Activated CD4-positive, alpha-beta T cell treated with anti-CD3 and anti-CD28 coated beads, Interleukin-2, amount 10 ng/mL, durations not matched to agents 24 days and 14 days (primary cell): Measurements from ENCODE around the gene MZT2B. TPM values are rescaled to one million over a fixed set of nuclear protein-coding genes. Genes with fewer than 3 reads are reported as not detected.
"Not testable (repeated sequence)": the region's sequence is repeated elsewhere in the genome, so short reads cannot be mapped to it uniquely, and the experiment has no call there.

Source experiments
- DNase-seq: peaks from one replicate; pipeline ENCODE4 v3.0.0; 2022
- H3K27ac Mint-ChIP-seq: one replicate; pipeline ENCODE4 v1.8.0; 2022; ENCODE audit warnings: mild to moderate bottlenecking, mixed read lengths
- H3K27me3 Mint-ChIP-seq: one replicate; pipeline ENCODE4 v1.8.0; 2022; ENCODE audit warnings: mixed read lengths
- H3K36me3 Mint-ChIP-seq: one replicate; pipeline ENCODE4 v1.8.0; 2022; ENCODE audit warnings: low read depth, mild to moderate bottlenecking, mixed read lengths
- H3K4me1 Mint-ChIP-seq: one replicate; pipeline ENCODE4 v1.8.0; 2021; ENCODE audit warnings: mixed read lengths
- H3K4me3 Mint-ChIP-seq: one replicate; pipeline ENCODE4 v1.8.0; 2022; ENCODE audit warnings: mild to moderate bottlenecking, moderate library complexity, mixed read lengths
- H3K9me3 Mint-ChIP-seq: one replicate; pipeline ENCODE4 v1.8.0; 2021; ENCODE audit warnings: mixed read lengths
- intact Hi-C: fragments of 100-400 bp; cut with micrococcal nuclease; formaldehyde crosslinking; loops from one replicate; pipeline ENCODE4 v1.15.1; 2023
- total RNA-seq: library from RNA; stranded (reverse); gene quantifications from 2 replicates; pipeline ENCODE4 v1.2.3, GENCODE V29; 2022

Gene MZT2B
- total RNA-seq, 1 donor from 2014 or later: 329 TPM

DNA sequence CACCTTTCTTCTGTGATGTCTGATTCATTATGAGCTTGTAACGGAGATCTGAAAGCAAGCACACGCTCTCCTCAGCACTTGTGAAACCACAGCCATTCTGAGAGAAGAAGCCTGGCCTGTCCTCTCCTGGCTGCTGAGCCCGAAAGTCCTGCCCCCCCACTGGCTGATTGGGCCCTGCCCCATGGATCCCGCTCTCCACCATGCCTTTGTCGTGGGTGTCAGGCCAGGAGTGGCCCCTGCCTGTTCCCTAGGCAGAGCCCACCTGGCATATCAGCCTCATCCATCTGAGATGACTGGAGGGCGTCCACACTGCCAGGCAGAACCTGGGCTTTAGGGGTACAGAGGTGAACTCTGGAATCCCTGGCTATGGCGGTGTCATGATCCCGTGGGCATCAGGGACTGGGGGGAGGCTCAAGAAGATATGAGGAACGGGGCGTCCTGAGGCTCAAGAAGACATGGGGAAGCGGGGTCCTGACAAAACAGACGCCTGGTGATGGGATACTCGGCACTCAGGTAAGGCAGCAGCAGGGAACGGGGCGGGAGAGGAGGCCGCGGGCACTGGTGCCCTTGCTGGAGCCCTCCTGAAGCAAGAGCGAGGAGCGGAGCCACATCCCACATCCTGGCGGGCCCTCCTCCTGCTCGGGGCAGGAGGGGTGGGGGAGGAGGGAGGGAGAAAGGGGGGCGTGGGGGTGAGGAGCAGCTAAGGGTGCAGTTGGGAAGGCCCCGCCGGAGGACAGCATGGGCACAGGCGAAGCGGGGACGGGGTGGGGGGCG is 38.6 kb upstream of the MZT2B start:
- intact Hi-C loops, H3K9me3 Mint-ChIP-seq, H3K27ac Mint-ChIP-seq, H3K36me3 Mint-ChIP-seq: not testable (repeated sequence)
- Mint-ChIP-seq H3K4me1 (peaks cover 11% of the 10 kb centered on the region), H3K27me3 (peaks cover 16% of the 10 kb centered on the region), H3K4me3 (peak overlapping the region; percentile 83)
- peak; percentile 56 for DNase-seq

DNA sequence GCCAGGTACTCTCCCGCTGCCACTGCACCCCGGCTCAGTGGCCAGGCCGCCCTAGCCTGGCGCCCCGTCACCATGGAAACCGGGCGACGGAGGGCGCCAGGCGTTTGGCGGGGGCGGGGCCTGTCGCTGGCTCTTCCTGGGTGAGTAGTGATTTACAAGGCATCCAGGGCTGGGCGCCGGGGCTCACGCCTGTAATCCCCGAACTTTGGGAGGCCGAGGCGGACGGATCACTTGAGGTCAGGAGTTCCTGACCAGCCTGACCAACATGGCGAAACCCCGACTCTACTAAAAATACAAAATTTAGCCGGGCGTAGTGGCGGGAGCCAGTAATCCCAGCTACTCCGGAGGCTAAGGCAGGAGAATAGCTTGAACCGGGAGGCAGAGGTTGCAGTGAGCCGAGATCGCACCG is 37.1 kb upstream of the MZT2B start, which contains the start of gene CCDC74B:
Gene CCDC74B, minus strand, starts transcription at position 107 of the 409 bp plus-strand sequence. CDS start 116 bp downstream, outside the sequence.
- not testable (repeated sequence) for H3K36me3 Mint-ChIP-seq, H3K27ac Mint-ChIP-seq
- intact Hi-C loops: loop anchor here (1.0 kb wide), 1 partner anchor 36 kb away; the partner anchor contains the start of gene SMPD4

DNA sequence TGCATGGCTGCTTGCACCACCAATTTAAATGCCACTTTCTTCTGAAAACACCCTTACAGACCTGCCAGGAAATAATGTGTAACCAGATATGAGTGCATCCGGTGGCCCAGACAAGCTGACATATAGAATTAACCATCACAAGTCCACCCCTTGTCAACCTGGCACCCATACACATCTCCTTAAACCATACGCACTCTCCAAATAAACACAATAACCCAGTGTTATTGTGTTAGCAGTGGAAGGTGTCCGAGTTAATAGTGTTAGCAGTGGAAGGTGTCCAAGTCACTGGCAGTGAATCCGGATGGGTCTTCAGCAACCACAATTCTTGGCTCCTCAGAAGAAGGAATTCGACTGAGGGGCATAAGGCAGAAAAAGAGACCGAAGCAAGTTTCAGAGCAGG is 33.5 kb upstream of the MZT2B start:
- DNase-seq, H3K27me3 Mint-ChIP-seq, H3K27ac Mint-ChIP-seq, H3K9me3 Mint-ChIP-seq, H3K4me3 Mint-ChIP-seq, H3K4me1 Mint-ChIP-seq, intact Hi-C loops, H3K36me3 Mint-ChIP-seq: not testable (repeated sequence)

More for the DNA sequence above, 37.1 kb upstream of the MZT2B start, which contains the start of gene CCDC74B:
- peak within 1 kb of the TSS; percentile 83 for H3K4me3 Mint-ChIP-seq
- peak; percentile 88 for DNase-seq
- H3K27me3 Mint-ChIP-seq: peaks cover 16% of the 10 kb centered on the region
- H3K9me3 Mint-ChIP-seq: not testable (repeated sequence)
- peaks cover 14% of the 10 kb centered on the region for H3K4me1 Mint-ChIP-seq

DNA sequence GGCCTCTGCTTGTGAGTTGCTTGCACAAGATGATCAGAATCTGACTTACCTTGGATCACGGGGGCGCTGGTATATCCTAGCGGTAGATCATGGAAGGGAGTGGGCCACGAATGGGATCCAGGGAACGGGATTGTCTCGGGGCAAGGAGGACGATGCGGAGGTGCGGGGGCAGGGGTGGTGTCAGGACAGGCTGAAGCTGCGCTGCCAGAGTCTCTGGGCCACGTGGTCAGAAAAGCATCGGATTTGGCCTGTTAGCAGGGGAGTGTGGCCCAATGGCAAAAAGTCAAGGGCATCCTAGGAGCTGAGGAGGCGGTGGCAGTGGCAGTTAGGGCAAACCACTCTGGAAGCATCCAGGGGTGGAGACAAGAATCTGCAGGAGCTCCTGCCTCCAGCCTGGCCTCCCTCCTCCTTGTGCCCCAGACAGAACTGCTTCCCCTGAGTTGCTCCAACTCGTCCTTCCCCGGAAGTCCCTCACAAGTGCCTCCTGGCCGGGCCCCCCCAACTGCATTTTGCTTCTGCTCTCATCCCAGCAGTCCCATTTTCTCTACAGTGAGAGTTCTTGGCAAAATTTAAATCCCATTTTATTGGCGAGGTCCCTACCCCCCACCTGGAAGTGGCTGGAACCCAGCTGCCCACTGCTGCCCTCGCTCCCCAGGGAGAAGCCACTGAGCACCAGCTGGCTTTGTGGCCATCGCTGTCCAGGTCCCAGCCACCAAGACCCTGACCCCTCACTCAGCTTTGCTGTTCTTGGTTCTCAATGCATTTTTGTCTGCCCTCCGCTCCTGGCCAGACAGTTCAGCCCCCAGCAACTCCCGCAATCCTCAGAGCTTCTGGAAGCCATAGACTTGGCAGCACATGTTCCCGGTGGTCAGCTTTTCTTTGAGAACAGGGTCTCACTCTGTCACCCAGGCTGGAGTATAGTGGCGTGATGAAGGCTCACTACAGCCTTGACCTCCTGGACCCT is 31.6 kb upstream of the MZT2B start:
- no peak overlapping the region for H3K4me3 Mint-ChIP-seq
- intact Hi-C loops: no loop called here
- peaks cover 7% of the 10 kb centered on the region for H3K27me3 Mint-ChIP-seq
- peaks cover 13% of the 10 kb centered on the region for H3K36me3 Mint-ChIP-seq
- DNase-seq: no peak
- peaks cover 5% of the 10 kb centered on the region for H3K4me1 Mint-ChIP-seq
- H3K27ac Mint-ChIP-seq: no peak overlapping the region
- H3K9me3 Mint-ChIP-seq: no peaks in the 10 kb centered on the region

DNA sequence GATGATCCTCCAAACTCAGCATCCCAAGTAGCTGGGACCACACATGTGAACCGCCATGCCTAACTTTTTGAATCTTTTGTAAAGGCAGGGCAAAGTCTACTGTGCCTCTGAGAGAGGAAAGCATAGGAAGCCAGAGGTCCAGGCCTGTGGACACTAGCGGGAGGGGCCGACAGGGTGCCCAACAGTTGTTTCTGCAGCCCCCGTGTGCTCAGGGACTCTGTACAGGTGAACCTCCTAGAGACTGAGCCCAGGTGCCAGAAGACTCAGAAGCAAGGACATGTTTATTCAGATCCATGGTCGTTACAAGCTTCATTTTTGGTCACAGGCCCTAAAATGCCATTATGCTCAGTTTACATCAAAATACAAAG is 30.9 kb upstream of the MZT2B start:
- H3K9me3 Mint-ChIP-seq, H3K27ac Mint-ChIP-seq, H3K4me3 Mint-ChIP-seq, H3K27me3 Mint-ChIP-seq, DNase-seq, H3K4me1 Mint-ChIP-seq, intact Hi-C loops: not testable (repeated sequence)
- H3K36me3 Mint-ChIP-seq: peaks cover 14% of the 10 kb centered on the region

DNA sequence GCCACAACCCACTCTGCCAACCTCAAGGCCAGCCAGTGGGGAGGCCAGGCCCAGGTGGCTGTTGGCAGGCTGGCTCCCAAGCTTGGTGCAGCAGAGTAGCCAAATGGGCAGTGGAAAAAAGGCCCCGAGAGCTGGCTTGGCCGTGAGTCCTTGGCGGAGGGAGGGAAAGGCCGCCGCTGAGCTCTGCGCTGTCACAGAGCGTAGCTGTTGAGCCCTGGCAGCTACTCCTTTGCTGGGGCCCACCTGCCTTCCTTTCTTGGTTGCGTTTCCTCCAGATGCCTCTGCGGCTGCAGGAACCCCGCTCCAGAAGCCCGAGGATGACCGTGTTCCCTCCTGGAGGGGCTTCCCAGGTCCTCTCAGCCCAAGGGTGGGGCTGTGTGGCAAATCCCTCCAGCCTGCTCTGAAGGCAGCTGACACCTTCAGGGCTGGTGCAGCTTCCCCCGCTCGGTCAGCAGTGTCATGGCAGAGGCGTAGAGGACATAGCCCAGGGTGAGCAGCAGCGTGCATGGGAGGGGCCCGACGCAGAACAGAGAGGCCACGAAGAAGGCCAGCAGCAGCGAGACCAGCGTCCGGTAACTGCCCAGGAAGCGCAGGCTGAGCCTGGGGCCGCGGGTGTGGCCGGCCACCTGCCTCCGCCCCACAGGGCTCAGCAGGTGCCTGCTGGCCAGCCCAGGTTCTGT is 29.8 kb upstream of the MZT2B start:
- intact Hi-C loops: not testable (repeated sequence)

DNA sequence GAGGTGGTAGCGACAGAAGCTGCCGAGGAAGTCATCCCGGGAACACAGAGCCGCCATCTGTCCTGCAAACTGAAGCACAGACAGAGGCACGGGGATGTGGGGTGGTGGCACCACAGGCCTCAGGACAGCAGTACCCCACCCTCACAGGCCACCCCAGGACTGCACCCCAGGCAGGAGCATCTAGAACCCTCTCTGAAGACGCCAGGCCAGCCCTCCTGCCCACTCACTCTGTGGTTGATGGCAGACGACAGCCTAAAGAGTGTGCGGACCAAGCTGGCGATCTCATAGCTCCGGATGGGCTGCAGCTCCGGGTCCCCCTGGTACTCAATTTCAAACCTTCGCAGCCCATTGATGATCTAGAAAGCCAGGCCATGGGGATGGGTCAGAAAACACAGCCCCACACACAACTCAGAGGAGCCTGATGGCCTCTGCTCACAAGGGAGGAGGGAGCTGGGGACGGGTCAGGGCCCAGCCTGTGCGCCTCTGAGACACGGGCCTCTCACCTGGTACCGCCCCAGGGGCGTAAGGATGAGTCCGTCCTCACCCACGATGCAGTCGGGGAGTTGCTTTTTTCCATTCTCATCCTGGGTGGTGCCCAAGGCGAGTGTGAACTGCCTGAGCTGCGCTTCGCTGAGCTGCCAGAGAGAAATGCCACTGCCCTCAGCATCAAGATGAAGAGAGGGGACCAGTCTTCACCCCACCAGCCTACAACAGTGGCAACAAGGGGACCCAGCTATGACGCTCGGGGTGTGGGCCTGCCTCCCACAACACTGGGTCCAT is 29.1 kb upstream of the MZT2B start:
- Mint-ChIP-seq H3K36me3 (peaks cover 18% of the 10 kb centered on the region), H3K9me3 (no peaks in the 10 kb centered on the region), H3K4me3 (no peak overlapping the region), H3K27me3 (no peaks in the 10 kb centered on the region), H3K27ac (no peak overlapping the region), H3K4me1 (peaks cover 4% of the 10 kb centered on the region)
- intact Hi-C loops: no loop called here
- DNase-seq: no peak

More for the DNA sequence above, 29.8 kb upstream of the MZT2B start:
- not testable (repeated sequence) for H3K27me3 Mint-ChIP-seq, DNase-seq, H3K4me1 Mint-ChIP-seq, H3K4me3 Mint-ChIP-seq, H3K27ac Mint-ChIP-seq, H3K9me3 Mint-ChIP-seq
- H3K36me3 Mint-ChIP-seq: peaks cover 18% of the 10 kb centered on the region

DNA sequence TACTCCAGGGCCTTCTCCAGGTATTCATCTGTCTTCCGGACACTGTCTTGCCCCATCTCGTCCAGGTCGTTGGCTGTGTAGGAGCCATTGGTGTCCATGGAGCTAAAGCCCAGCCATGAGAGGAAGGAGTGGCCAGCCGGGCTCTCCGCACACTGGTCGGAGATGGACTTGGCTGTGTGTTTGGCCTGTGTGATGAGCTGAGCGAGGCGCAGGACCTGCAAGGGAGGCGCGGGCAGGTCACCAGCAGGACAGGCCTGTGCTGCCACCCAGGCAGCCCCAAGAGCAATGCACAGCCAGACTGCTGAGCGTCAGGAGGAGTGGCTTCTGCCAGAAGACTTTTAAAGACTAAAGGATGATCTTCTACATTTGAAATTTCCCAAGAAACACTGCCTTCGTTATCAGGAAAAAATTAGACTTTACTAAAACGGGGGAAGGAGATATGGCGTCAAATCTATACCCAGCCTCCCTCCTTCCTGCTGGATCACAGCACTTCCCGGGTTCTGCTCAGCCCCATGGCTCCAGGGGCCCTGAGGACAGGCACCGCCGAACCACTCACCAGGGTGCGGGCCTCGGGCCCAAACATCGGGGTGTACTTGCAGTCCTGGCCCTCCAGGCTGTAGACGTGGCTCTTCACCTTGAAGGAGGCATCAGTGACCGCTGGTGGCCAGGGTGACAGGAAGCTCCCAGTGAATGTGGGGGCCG is 28.2 kb upstream of the MZT2B start:
- H3K4me3 Mint-ChIP-seq, DNase-seq, H3K27me3 Mint-ChIP-seq, H3K9me3 Mint-ChIP-seq, intact Hi-C loops, H3K27ac Mint-ChIP-seq, H3K4me1 Mint-ChIP-seq: not testable (repeated sequence)
- peaks cover 18% of the 10 kb centered on the region for H3K36me3 Mint-ChIP-seq

DNA sequence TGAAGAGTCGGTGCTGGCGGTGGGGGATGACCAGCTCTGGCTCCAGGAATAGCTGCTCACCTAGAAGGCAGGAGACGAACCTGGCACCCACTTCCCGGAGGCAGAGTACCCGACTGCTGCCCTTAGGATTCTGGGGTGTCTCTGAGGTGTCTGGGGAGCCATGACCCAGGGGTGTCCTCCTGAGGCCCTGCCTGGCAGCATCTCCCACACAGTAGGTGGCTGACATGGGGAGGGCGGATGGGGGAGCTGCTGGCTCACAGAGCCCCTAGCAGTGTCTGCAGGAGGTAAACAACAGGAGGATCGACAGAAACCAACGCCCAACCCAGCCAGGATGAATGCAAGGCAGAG is 27.7 kb upstream of the MZT2B start:
- H3K36me3 Mint-ChIP-seq: peaks cover 18% of the 10 kb centered on the region
- DNase-seq, H3K4me1 Mint-ChIP-seq, H3K27me3 Mint-ChIP-seq, H3K4me3 Mint-ChIP-seq, H3K27ac Mint-ChIP-seq, intact Hi-C loops, H3K9me3 Mint-ChIP-seq: not testable (repeated sequence)

DNA sequence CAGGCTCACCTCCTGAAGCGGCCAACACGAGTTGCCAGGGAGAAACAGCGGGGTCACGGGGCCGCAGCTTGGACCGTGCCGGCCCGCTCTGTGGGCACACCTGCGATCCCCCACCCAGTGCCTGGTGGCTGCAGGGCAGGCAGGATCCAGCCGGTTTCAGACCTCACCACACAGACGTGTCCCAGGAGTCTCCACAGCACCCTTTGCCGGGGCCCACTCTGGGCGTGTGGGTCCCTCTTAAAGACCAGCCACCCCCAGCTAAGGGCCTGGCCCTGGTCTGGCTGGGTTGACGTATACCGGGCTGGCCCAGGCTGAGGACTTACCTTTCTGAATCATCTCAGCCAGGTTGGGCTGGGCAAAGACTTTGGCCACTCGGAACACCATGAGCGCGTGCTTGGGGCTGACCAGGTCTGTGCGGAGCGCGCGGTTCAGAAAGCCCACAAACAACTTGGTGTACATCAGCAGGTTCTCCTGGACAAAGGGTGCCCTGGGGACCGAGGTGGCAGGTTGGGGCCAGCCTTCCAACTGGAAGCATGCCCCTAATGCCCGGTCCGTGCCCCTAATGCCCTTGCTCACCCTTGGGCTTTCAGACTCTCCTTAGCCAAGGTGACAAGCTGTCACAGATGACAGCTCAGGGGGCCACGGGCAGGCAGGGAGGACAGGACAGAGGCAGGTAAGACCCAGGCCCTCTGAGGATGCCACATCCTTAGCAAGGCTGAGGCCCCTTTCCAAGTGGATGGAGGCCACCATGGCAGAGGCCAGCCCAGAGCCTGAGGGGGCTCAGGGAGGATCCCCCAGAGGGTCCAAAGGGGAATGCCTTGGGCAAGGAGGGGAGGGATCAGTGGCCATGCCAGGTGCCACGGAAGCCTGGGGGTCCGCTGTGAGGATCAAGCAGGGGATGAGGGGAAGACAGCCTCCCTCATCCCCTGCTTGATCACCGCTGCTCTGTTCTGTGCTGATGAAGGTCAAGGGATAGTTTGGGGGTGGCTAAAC is 27.0 kb upstream of the MZT2B start:
- Mint-ChIP-seq H3K9me3 (no peaks in the 10 kb centered on the region), H3K4me1 (peaks cover 5% of the 10 kb centered on the region), H3K27ac (no peak overlapping the region), H3K36me3 (peaks cover 19% of the 10 kb centered on the region), H3K4me3 (no peak overlapping the region), H3K27me3 (no peaks in the 10 kb centered on the region)
- intact Hi-C loops: no loop called here
- no peak for DNase-seq

DNA sequence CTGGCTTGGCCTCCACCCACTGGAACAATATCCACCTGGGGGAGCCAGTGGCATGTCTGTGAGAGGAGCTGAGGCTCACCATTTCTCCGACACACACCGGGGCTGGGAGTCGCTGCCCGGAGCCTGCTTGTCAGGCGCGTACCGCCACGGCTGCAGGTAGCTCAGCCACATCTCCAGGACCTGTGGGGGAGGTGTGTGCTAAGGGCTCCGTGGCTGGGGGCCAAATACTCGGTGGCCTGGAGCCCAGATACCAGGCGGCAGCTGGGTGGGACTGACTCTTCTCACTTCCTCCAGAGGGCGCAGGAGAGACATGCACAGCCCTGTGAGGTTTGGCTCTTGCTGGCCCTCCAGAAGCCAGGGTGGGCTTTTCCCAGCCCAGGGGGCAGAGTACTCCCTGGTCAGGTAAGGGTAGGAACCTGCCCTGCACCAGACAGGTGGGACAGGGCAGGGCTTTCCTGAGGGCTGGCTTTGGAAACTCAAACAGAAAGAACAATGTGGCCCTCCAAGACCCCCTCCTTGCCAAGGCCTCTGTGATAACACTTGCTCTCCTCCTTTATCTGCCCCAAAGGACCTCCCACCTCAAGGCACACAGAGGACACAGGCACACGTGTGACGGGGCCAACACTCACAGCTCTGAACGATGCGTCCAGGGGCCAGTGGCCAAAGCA is 26.0 kb upstream of the MZT2B start:
- H3K36me3 Mint-ChIP-seq: peaks cover 20% of the 10 kb centered on the region
- H3K27me3 Mint-ChIP-seq, intact Hi-C loops, H3K4me3 Mint-ChIP-seq, H3K4me1 Mint-ChIP-seq, H3K27ac Mint-ChIP-seq, H3K9me3 Mint-ChIP-seq: not testable (repeated sequence)
- DNase-seq: peak; percentile 71
